ENCODE measurements around the gene MAP1LC3A. TPM values are rescaled to one million over a fixed set of nuclear protein-coding genes. Genes with fewer than 3 reads are reported as not detected.

MAP1LC3A gene
- total RNA-seq, 3 donors from 2014 or later (not counting 1 experiment from before 2014, with no cell fraction given), result 12.7 to 20.4 (median 19.8) TPM

DNA sequence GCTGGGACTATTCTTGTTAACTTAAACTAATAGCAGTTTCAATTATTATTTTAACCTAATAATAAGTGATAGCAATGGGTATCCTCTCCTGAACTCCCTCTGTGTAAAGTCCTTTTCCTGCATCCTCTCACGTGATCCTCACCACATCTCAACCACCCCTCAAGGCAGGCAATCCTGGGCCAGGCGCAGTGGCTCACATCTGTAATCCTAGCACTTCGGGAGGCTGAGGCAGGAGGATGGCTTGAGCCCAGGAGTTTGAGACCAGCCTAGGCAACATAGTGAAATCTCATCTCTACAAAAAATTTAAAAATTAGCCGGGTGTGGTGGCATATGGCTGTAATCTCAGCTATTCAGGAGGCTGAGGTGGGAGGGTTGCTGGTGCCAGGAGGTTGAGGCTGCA is 23.7 kb downstream of the MAP1LC3A start:
- Histone ChIP-seq H3K27ac (ENCODE audit: low read length) (no peak overlapping the region), H3K27me3 (ENCODE audit: control insufficient read depth, insufficient read depth, low read length) (no peaks in the 10 kb centered on the region), H3K36me3 (ENCODE audit: control insufficient read depth, insufficient read depth, low read length) (peaks cover 24% of the 10 kb centered on the region), H3K4me1 (ENCODE audit: control insufficient read depth, insufficient read depth, low read length) (peaks cover 10% of the 10 kb centered on the region), H3K9me3 (ENCODE audit: control insufficient read depth, insufficient read depth, low read length) (no peaks in the 10 kb centered on the region), H3K4me3 (ENCODE audit: low read length) (no peak overlapping the region)
- intact Hi-C loops (cut with micrococcal nuclease), result no loop called here
- no peak for DNase-seq
- Mint-ChIP-seq H3K27ac (no peak overlapping the region), H3K4me1 (peaks cover 11 to 12% of the 10 kb centered on the region in 2 donors), H3K36me3 (no peaks in the 10 kb centered on the region), H3K4me3 (no peak overlapping the region), H3K9me3 (no peaks in the 10 kb centered on the region), H3K27me3 (ENCODE audit: low read depth in 2 of 2) (no peaks in the 10 kb centered on the region)
- no peak for TF ChIP-seq CTCF (IDR thresholded peaks at IDR 0.05)
- 92% methylated on average over 4 of the region's 4 CpGs for WGBS (ENCODE audit: insufficient coverage)
- ATAC-seq, result no peak

GRCh38 chr20:34582911-34583310 is 24.4 kb downstream of the MAP1LC3A start:
- Histone ChIP-seq H3K4me1 (ENCODE audit: control insufficient read depth, insufficient read depth, low read length) (peaks cover 10% of the 10 kb centered on the region), H3K9me3 (ENCODE audit: control insufficient read depth, insufficient read depth, low read length) (no peaks in the 10 kb centered on the region), H3K36me3 (ENCODE audit: control insufficient read depth, insufficient read depth, low read length) (peaks cover 24% of the 10 kb centered on the region), H3K4me3 (ENCODE audit: low read length) (no peak overlapping the region), H3K27ac (ENCODE audit: low read length) (no peak overlapping the region), H3K27me3 (ENCODE audit: control insufficient read depth, insufficient read depth, low read length) (no peaks in the 10 kb centered on the region)
- no peak overlapping the region for H3K27ac Mint-ChIP-seq
- no peaks in the 10 kb centered on the region for H3K27me3 Mint-ChIP-seq (ENCODE audit: low read depth in 2 of 2)
- H3K4me3 Mint-ChIP-seq, result no peak overlapping the region
- ATAC-seq (no peak), DNase-seq (no peak)
- peaks cover 11 to 12% of the 10 kb centered on the region in 2 donors for H3K4me1 Mint-ChIP-seq
- intact Hi-C loops (cut with micrococcal nuclease), result no loop called here
- WGBS (ENCODE audit: insufficient coverage), result 94% methylated on average over 4 of the region's 4 CpGs
- TF ChIP-seq CTCF (IDR thresholded peaks at IDR 0.05), result no peak
- no peaks in the 10 kb centered on the region for H3K9me3 Mint-ChIP-seq
- H3K36me3 Mint-ChIP-seq, result no peaks in the 10 kb centered on the region

GRCh38 chr20:34583544-34583943 is 25.0 kb downstream of the MAP1LC3A start:
- WGBS (ENCODE audit: insufficient coverage), result 74% methylated on average over 6 of the region's 6 CpGs
- H3K36me3 ChIP-seq (ENCODE audit: control insufficient read depth, insufficient read depth, low read length), result peaks cover 24% of the 10 kb centered on the region
- H3K9me3 Mint-ChIP-seq, result no peaks in the 10 kb centered on the region

More at GRCh38 chr20:34583544-34583943, 25.0 kb downstream of the MAP1LC3A start:
- no peaks in the 10 kb centered on the region for H3K27me3 Mint-ChIP-seq (ENCODE audit: low read depth in 2 of 2)
- no peak for TF ChIP-seq CTCF (IDR thresholded peaks at IDR 0.05)
- no peak overlapping the region for H3K4me3 Mint-ChIP-seq
- no peak overlapping the region for H3K27ac Mint-ChIP-seq
- H3K27me3 ChIP-seq (ENCODE audit: control insufficient read depth, insufficient read depth, low read length), result no peaks in the 10 kb centered on the region
- H3K9me3 ChIP-seq (ENCODE audit: control insufficient read depth, insufficient read depth, low read length), result no peaks in the 10 kb centered on the region
- no peak overlapping the region for H3K27ac ChIP-seq (ENCODE audit: low read length)
- no peaks in the 10 kb centered on the region for H3K36me3 Mint-ChIP-seq
- no peak for DNase-seq
- no peak for ATAC-seq
- peaks cover 10% of the 10 kb centered on the region for H3K4me1 ChIP-seq (ENCODE audit: control insufficient read depth, insufficient read depth, low read length)
- H3K4me1 Mint-ChIP-seq, result peaks cover 11 to 12% of the 10 kb centered on the region in 2 donors
- H3K4me3 ChIP-seq (ENCODE audit: low read length), result no peak overlapping the region
- intact Hi-C loops (cut with micrococcal nuclease), result no loop called here
